Sigmoid colon (tissue), 4 donors: ENCODE results near the gene FXYD2.

ENCODE experiments used
- CTCF ChIP-seq, 4 experiments: fragments of 450-650 bp in 3 of 4; fragments of 200-600 bp in 1 of 4; IDR thresholded peaks; one replicate each; pipeline ENCODE4 v1.5.1; 2016 to 2019; ENCODE audit warnings: antibody characterized with exemption in 4 of 4, mild to moderate bottlenecking in 3 of 4, moderate library complexity in 2 of 4
- EP300 ChIP-seq, 4 donors: sonication (generic); formaldehyde crosslinking; IDR thresholded peaks; one replicate each; pipeline ENCODE4 v1.6.1; 2017; ENCODE audit warnings: antibody characterized with exemption in 4 of 4
- POLR2A ChIP-seq, 2 donors: fragments of 450-650 bp; IDR thresholded peaks; one replicate each; pipeline ENCODE4 v1.6.1; 2016; ENCODE audit warnings: antibody characterized with exemption in 2 of 2, mild to moderate bottlenecking in 2 of 2, moderate library complexity in 2 of 2
- POLR2AphosphoS5 ChIP-seq, 4 donors: sonication (generic); formaldehyde crosslinking; IDR thresholded peaks; one replicate each; pipeline ENCODE4 v1.6.1; 2017; ENCODE audit warnings: antibody characterized with exemption in 4 of 4

- TF ChIP-seq POLR2A (IDR thresholded peaks at IDR 0.05) (no peak), POLR2AphosphoS5 (IDR thresholded peaks at IDR 0.05) (no peak), CTCF (IDR thresholded peaks at IDR 0.05) (no peak), EP300 (IDR thresholded peaks at IDR 0.05) (no peak)
Measured at GRCh38 chr11:117866526-117866925, 42.0 kb upstream of the FXYD2 start.
